ENCODE results near the gene UBXN7.

DNA sequence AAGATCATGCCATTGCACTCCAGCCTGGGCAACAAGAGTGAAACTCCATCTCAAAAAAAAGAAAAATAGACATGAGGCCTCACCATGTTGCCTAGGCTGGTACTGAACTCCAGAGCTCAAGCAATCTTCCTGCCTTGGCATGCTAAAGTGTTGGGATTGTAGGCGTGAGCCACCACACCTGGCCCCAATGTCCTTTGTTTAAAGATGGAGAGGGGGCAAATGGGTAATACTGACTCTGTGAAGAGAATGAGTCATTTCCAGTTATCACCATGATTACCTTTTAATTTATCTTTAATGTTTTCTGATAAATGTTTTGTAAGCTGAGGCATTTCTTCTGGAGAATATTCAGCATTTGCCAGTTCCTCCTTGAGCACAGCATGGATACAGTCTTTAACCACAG, 116.4 kb downstream of the UBXN7 start:
- TF ChIP-seq EZH2 (IDR thresholded peaks at IDR 0.05): no peak
- TF ChIP-seq POLR2AphosphoS5 (IDR thresholded peaks at IDR 0.05; ENCODE audit: borderline replicate concordance, low read depth, low read length): no peak
- no peak for TF ChIP-seq FOXP2 (optimal IDR thresholded peaks at IDR 0.05; ENCODE audit: control extremely low read depth, extremely low read length, insufficient read depth)

Data from SK-N-MC (cell line).